Measurements from ENCODE around the gene TMEM221. TPM values are rescaled to one million over a fixed set of nuclear protein-coding genes. Genes with fewer than 3 reads are reported as not detected.

Gene TMEM221
- total RNA-seq, 1 donor from 2014 or later = 0.96 TPM

GRCh38 chr19:17490411-17490810 is 41.9 kb upstream of the TMEM221 start:
- Mint-ChIP-seq H3K9me3 (no peaks in the 10 kb centered on the region), H3K27ac (ENCODE audit: unreplicated experiment) (no peak overlapping the region), H3K4me3 (no peak overlapping the region), H3K4me1 (peaks cover 23% of the 10 kb centered on the region), H3K36me3 (ENCODE audit: low read depth) (peaks cover 2% of the 10 kb centered on the region), H3K27me3 (ENCODE audit: low read depth) (no peaks in the 10 kb centered on the region)
- DNase-seq (ENCODE audit: low read depth, low spot score) = no peak
- TF ChIP-seq, protein P1, sequence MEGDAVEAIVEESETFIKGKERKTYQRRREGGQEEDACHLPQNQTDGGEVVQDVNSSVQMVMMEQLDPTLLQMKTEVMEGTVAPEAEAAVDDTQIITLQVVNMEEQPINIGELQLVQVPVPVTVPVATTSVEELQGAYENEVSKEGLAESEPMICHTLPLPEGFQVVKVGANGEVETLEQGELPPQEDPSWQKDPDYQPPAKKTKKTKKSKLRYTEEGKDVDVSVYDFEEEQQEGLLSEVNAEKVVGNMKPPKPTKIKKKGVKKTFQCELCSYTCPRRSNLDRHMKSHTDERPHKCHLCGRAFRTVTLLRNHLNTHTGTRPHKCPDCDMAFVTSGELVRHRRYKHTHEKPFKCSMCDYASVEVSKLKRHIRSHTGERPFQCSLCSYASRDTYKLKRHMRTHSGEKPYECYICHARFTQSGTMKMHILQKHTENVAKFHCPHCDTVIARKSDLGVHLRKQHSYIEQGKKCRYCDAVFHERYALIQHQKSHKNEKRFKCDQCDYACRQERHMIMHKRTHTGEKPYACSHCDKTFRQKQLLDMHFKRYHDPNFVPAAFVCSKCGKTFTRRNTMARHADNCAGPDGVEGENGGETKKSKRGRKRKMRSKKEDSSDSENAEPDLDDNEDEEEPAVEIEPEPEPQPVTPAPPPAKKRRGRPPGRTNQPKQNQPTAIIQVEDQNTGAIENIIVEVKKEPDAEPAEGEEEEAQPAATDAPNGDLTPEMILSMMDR (conservative IDR thresholded peaks at IDR 0.05) = no peak

DNA sequence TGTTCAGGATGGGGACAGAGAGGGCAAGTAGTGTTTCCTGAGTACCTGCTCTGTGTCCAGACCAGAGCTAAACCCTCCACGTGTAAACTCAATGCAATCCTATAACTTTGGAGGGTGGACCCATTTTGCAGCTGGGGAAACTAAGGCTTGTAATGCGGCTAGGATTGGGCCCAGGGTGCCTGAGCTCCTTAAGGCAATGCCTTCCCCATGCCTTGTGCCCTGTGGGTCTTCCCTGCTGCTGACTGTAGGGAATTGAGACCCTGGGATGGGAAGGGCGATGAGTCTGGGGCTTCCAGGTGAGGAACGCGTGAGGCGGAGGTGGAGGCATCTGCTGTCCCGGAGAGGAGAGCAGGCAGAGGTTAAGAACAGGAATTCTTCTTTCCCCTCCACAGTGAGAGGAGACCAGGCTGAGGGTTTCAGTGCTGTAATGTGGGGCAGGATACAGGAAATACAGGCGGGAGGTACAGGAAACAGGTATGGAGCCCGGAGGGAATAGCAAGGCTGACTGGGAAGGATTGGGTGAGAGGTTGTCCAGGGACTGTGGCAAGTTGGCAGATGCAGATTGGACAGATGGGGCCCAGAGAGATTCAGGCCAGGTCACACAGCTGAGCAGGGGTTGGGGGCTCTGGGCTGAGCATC is 41.0 kb upstream of the TMEM221 start:
- H3K9me3 Mint-ChIP-seq = no peaks in the 10 kb centered on the region
- H3K27me3 Mint-ChIP-seq (ENCODE audit: low read depth) = no peaks in the 10 kb centered on the region
- TF ChIP-seq, protein P1 (conservative IDR thresholded peaks at IDR 0.05) = no peak
- H3K4me3 Mint-ChIP-seq = peak overlapping the region; percentile 2
- no peak for DNase-seq (ENCODE audit: low read depth, low spot score)
- H3K27ac Mint-ChIP-seq (ENCODE audit: unreplicated experiment) = peak overlapping the region; percentile 78
- H3K36me3 Mint-ChIP-seq (ENCODE audit: low read depth) = peaks cover 2% of the 10 kb centered on the region
- H3K4me1 Mint-ChIP-seq = peaks cover 25% of the 10 kb centered on the region

DNA sequence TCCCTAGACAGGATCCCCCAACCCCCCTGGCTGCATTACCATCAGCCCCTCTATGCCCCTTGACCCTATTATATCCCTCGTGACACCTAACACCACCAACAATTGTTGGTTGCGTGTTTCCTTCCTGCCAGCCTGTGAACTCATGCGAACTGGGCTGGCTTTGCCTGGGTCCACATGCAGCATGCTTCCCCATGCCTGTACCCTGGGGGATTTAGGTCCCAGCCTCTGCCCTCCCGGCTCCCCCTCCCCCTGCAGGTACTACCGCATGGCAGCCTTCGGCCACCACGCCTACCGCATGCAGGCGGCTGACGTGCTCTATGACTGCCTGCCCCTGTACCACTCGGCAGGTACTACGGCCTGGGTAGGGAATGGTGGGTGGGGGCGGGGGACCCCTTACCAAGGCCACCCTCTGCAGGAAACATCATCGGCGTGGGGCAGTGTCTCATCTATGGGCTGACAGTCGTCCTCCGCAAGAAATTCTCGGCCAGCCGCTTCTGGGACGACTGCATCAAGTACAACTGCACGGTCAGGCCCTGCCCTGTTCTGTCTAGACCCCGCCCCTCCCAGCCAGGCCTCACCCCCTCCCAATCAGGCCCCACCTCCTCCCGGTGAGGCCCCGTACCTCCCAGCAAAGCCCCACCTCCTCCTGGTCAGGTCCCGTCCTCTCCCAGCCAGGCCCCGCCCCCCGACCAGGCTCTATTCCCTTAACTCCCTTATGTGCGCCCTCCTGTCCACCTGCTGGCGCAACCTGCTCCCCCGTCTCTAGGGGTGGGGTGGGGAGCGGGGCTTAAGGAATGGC is 40.3 kb upstream of the TMEM221 start:
- no peaks in the 10 kb centered on the region for H3K27me3 Mint-ChIP-seq (ENCODE audit: low read depth)
- no peaks in the 10 kb centered on the region for H3K9me3 Mint-ChIP-seq
- H3K27ac Mint-ChIP-seq (ENCODE audit: unreplicated experiment) = peak overlapping the region; percentile 71
- peak overlapping the region; percentile 59 for H3K4me3 Mint-ChIP-seq
- TF ChIP-seq, protein P1 (conservative IDR thresholded peaks at IDR 0.05) = peak; percentile 47
- peak; percentile 57 for DNase-seq (ENCODE audit: low read depth, low spot score)
- H3K36me3 Mint-ChIP-seq (ENCODE audit: low read depth) = peaks cover 2% of the 10 kb centered on the region
- peaks cover 27% of the 10 kb centered on the region for H3K4me1 Mint-ChIP-seq

DNA sequence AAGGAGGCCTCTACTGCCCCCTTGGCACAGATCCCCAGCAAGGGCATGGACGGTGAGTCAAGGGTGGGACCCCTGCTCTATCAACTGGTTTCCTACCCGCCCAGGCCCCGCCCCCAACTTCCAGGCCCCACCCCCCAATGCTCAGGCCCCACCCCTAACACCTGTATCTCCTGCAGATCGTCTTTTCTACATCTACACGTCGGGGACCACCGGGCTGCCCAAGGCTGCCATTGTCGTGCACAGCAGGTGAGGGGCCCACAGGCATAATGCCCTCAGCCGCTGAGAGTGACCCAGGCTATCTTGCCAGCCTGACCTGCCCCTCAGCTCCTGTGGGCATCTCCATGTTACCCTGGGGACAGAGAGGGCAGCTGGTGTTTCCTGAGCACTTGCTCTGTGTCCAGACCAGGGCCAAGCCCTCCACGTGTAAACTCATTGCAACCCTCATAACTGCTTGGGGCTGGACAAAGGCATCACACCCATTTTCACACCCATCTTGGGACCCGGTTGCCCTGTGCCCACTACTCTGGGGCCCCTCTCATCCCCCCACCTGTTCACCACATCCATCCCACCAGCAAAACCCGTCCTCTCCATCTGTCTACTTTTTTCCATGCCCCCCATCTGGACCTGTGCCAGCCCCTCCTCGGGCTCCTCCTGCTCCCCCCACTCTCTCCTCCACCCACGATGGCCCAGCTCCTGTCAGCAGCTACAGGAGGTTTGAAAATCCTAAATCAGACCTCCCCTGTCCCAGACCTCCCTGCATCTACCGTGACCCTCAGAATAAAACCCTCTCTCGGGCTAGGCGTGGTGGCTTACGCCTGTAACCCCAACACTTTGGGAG is 39.0 kb upstream of the TMEM221 start:
- Mint-ChIP-seq H3K27ac (ENCODE audit: unreplicated experiment) (no peak overlapping the region), H3K36me3 (ENCODE audit: low read depth) (peaks cover 2% of the 10 kb centered on the region)

More for the DNA sequence above, 39.0 kb upstream of the TMEM221 start:
- H3K4me1 Mint-ChIP-seq = peaks cover 34% of the 10 kb centered on the region
- H3K4me3 Mint-ChIP-seq = no peak overlapping the region
- TF ChIP-seq, protein P1 (conservative IDR thresholded peaks at IDR 0.05) = no peak
- no peaks in the 10 kb centered on the region for H3K9me3 Mint-ChIP-seq
- DNase-seq (ENCODE audit: low read depth, low spot score) = no peak
- no peaks in the 10 kb centered on the region for H3K27me3 Mint-ChIP-seq (ENCODE audit: low read depth)

Data from neural crest cell (in vitro differentiated cells).